HS-5 (cell line): ENCODE data around the gene TMEM255B.

ENCODE experiments used
- DNase-seq: peaks from one replicate; pipeline ENCODE4 v3.0.0-alpha.2; 2012; ENCODE audit warnings: low read depth

Gene TMEM255B

GRCh38 chr13:113849546-113849945, 90.5 kb downstream of the TMEM255B start:
- DNase-seq: no peak

GRCh38 chr13:113849981-113850721, 91.1 kb downstream of the TMEM255B start:
- no peak for DNase-seq

GRCh38 chr13:113850722-113851479, 91.9 kb downstream of the TMEM255B start:
- no peak for DNase-seq

GRCh38 chr13:113851480-113851803, 92.4 kb downstream of the TMEM255B start:
- no peak for DNase-seq

GRCh38 chr13:113851826-113852535, 93.0 kb downstream of the TMEM255B start:
- no peak for DNase-seq

- DNase-seq: no peak
These were observed 93.8 kb downstream of the TMEM255B start for GRCh38 chr13:113852536-113853517.

- DNase-seq: no peak
These were observed 94.7 kb downstream of the TMEM255B start for GRCh38 chr13:113853518-113854237.

- no peak for DNase-seq
These were observed 95.4 kb downstream of the TMEM255B start for GRCh38 chr13:113854238-113855011.

- no peak for DNase-seq
These were observed 96.2 kb downstream of the TMEM255B start for GRCh38 chr13:113855012-113855921.

GRCh38 chr13:113855931-113856715, 97.1 kb downstream of the TMEM255B start:
- DNase-seq: no peak

GRCh38 chr13:113856716-113857065, 97.7 kb downstream of the TMEM255B start:
- no peak for DNase-seq

- DNase-seq: no peak
These were observed 98.6 kb downstream of the TMEM255B start for GRCh38 chr13:113857531-113858195.

- no peak for DNase-seq
These were observed 100.5 kb downstream of the TMEM255B start for GRCh38 chr13:113859311-113860050.

GRCh38 chr13:113860051-113860664, 101.1 kb downstream of the TMEM255B start:
- DNase-seq: no peak

- no peak for DNase-seq
These were observed 101.8 kb downstream of the TMEM255B start for GRCh38 chr13:113860665-113861432.
